Keratinocyte (primary cell): ENCODE data around the gene GSC2. TPM values are rescaled to one million over a fixed set of nuclear protein-coding genes. Genes with fewer than 3 reads are reported as not detected.

Experiments
- DNase-seq: peaks from one replicate; pipeline ENCODE4 v3.0.0-alpha.2; 2011; ENCODE audit warnings: low read depth, missing footprints, low spot score
- FAIRE-seq: peaks from 2 replicates; lab custom pipeline; 2011; peaks lifted over from hg19 to GRCh38; lab: Jason Lieb, UNC
- H2AFZ ChIP-seq: 2 replicates; pipeline ENCODE4 v1.6.0; 2012; ENCODE audit warnings: low read length, control low read depth, inconsistent platforms; ENCODE audit not compliant: control insufficient read depth
- H3K27ac ChIP-seq: 2 replicates; pipeline ENCODE4 v1.5.1; 2011; ENCODE audit warnings: low read length; ENCODE audit not compliant: control insufficient read depth, insufficient read depth
- H3K27me3 ChIP-seq: 3 replicates; pipeline ENCODE4 v1.6.0; 2011; ENCODE audit warnings: low read length; ENCODE audit not compliant: control insufficient read depth, insufficient read depth; ENCODE audit errors: extremely low read depth
- H3K36me3 ChIP-seq, 2 experiments: 2 replicates in 1 of 2; 3 replicates in 1 of 2; pipeline ENCODE4 v1.5.1; 2011; ENCODE audit warnings: low read length in 2 of 2, mild to moderate bottlenecking in 1 of 2; ENCODE audit not compliant: control insufficient read depth in 2 of 2, insufficient read depth in 2 of 2; ENCODE audit errors: extremely low read depth in 1 of 2
- H3K4me1 ChIP-seq: 3 replicates; pipeline ENCODE4 v1.5.1; 2011; ENCODE audit warnings: low read length; ENCODE audit not compliant: control insufficient read depth, insufficient read depth; ENCODE audit errors: extremely low read depth
- H3K4me2 ChIP-seq: 3 replicates; pipeline ENCODE4 v1.6.0; 2011; ENCODE audit warnings: low read depth, low read length; ENCODE audit not compliant: control insufficient read depth, insufficient read depth; ENCODE audit errors: extremely low read depth
- H3K4me3 ChIP-seq, 3 experiments: fragments of 200-600 bp in 1 of 3; sonication (generic) in 1 of 3; 2 replicates in 2 of 3; 3 replicates in 1 of 3; pipeline ENCODE4 v1.5.1; 2011 to 2016; ENCODE audit warnings: low read length in 3 of 3, mild to moderate bottlenecking in 3 of 3, control low read depth in 2 of 3, inconsistent platforms in 1 of 3, low read depth in 1 of 3, mixed read lengths in 1 of 3, mixed run types in 1 of 3, moderate library complexity in 1 of 3; ENCODE audit not compliant: control insufficient read depth in 2 of 3, insufficient read depth in 2 of 3; ENCODE audit errors: extremely low read depth in 1 of 3
- H3K79me2 ChIP-seq: 2 replicates; pipeline ENCODE4 v1.6.0; 2012; ENCODE audit warnings: low read length; ENCODE audit not compliant: control insufficient read depth, insufficient read depth
- H3K9ac ChIP-seq: 3 replicates; pipeline ENCODE4 v1.6.0; 2011; ENCODE audit warnings: low read length; ENCODE audit not compliant: control insufficient read depth, insufficient read depth; ENCODE audit errors: extremely low read depth
- H3K9me1 ChIP-seq: 3 replicates; pipeline ENCODE4 v1.6.0; 2011; ENCODE audit warnings: low read length; ENCODE audit not compliant: control insufficient read depth, insufficient read depth; ENCODE audit errors: extremely low read depth
- H3K9me3 ChIP-seq: 2 replicates; pipeline ENCODE4 v1.5.1; 2012; ENCODE audit warnings: low read depth, low read length; ENCODE audit not compliant: control insufficient read depth
- H4K20me1 ChIP-seq: 3 replicates; pipeline ENCODE4 v1.6.0; 2011; ENCODE audit warnings: low read length; ENCODE audit not compliant: control insufficient read depth, insufficient read depth; ENCODE audit errors: extremely low read depth
- EZH2 ChIP-seq: IDR thresholded peaks from one replicate; pipeline ENCODE4 v1.6.1; 2012; ENCODE audit warnings: inconsistent platforms, mild to moderate bottlenecking, low read length, moderate library complexity
- dilution Hi-C: fragments of 300-500 bp; cut with MboI; formaldehyde crosslinking; loops from one replicate; pipeline ENCODE4 v1.7.0; 2020; ENCODE audit warnings: low sequenced_read_pairs; ENCODE audit not compliant: extremely low pct_ligation_motif_present
- polyA plus RNA-seq, 5 experiments: library from polyadenylated mRNA; depleted of rRNA in 3 of 5; stranded (reverse) in 3 of 5; stranded (forward) in 1 of 5; unstranded in 1 of 5; fragments of >200 nt; gene quantifications; 1 replicate in 1 of 5; 2 replicates in 3 of 5; 3 replicates in 1 of 5; pipeline versions ENCODE4 v1.2.1 to v1.2.3, GENCODE V29; 2011 to 2012; ENCODE audit warnings: missing spikeins in 2 of 5, low read depth in 1 of 5, low replicate concordance in 1 of 5
- TF ChIP-seq, protein P1 (sequence below), 3 experiments: IDR thresholded peaks in 1 of 3; conservative IDR thresholded peaks in 1 of 3; optimal IDR thresholded peaks in 1 of 3; 2 replicates in 2 of 3; 3 replicates in 1 of 3; pipeline versions ENCODE3 to v1.5.1; 2011; ENCODE audit warnings: low read length in 3 of 3, mild to moderate bottlenecking in 3 of 3, moderate library complexity in 2 of 3, control low read depth in 1 of 3, inconsistent platforms in 1 of 3; ENCODE audit not compliant: insufficient read depth in 2 of 3; ENCODE audit errors: extremely low read depth in 1 of 3

The GSC2 gene
- polyA plus RNA-seq, 1 donor (not counting 4 experiments of a cell fraction or from before 2014, with no cell fraction given): not detected

DNA sequence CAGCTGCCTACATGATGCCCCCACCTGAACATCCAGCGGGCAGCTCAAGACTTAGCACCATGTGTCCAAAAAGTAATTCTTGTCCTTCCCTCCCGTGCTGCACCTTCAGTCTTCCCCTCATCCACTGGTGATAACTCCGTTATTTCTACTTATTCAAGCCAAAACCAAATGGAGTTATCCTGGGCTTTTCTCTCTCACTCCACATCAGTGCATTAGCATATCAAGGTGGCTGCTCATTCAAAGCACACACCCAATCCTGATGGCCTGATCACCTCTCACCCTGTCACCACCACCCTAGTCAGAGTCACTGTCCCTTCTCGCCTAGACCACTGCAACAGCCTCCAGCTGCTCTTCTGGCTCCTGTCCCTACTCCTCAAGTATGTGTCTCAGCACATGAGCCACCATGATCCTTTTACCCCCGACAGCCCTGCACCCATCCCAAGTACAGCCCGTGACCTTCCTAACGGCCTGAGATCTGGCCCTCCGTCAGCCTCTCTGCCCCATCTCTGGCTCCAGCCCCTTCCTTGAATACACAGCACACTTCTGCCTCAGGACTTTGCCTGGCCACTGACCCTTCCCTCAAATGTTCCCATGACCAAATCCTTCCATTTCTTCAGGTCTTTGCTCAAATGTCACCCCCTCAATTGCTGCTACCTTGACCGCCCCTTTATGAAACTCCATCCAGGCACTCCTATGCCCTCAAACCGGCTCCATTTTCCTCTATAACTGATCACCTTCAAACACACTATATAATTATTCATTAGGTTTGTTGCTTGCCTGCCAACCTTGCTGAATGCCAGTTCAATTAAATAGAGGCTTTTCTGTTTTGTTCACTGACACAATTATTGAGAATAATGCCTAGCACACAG is 48.1 kb upstream of the GSC2 start:
- H3K4me1 ChIP-seq: no peaks in the 10 kb centered on the region
- no peak for FAIRE-seq
- no peaks in the 10 kb centered on the region for H4K20me1 ChIP-seq
- H2AFZ ChIP-seq: no peak overlapping the region
- H3K36me3 ChIP-seq: peaks cover 17 to 21% of the 10 kb centered on the region in 2 experiments
- H3K9me3 ChIP-seq: no peaks in the 10 kb centered on the region
- no peak overlapping the region for H3K4me2 ChIP-seq
- no peak for DNase-seq
- H3K27ac ChIP-seq: no peak overlapping the region
- no peaks in the 10 kb centered on the region for H3K79me2 ChIP-seq
- dilution Hi-C loops: no loop called here
- TF ChIP-seq, protein P1, sequence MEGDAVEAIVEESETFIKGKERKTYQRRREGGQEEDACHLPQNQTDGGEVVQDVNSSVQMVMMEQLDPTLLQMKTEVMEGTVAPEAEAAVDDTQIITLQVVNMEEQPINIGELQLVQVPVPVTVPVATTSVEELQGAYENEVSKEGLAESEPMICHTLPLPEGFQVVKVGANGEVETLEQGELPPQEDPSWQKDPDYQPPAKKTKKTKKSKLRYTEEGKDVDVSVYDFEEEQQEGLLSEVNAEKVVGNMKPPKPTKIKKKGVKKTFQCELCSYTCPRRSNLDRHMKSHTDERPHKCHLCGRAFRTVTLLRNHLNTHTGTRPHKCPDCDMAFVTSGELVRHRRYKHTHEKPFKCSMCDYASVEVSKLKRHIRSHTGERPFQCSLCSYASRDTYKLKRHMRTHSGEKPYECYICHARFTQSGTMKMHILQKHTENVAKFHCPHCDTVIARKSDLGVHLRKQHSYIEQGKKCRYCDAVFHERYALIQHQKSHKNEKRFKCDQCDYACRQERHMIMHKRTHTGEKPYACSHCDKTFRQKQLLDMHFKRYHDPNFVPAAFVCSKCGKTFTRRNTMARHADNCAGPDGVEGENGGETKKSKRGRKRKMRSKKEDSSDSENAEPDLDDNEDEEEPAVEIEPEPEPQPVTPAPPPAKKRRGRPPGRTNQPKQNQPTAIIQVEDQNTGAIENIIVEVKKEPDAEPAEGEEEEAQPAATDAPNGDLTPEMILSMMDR (optimal IDR thresholded peaks at IDR 0.05 in 1 of 3, IDR thresholded peaks at IDR 0.05 in 1 of 3, conservative IDR thresholded peaks at IDR 0.05 in 1 of 3; ENCODE audit: extremely low read depth in 1 of 3, insufficient read depth in 2 of 3, low read length in 3 of 3): no peak
- no peak for TF ChIP-seq EZH2
- H3K4me3 ChIP-seq: no peak overlapping the region
- H3K9me1 ChIP-seq: no peaks in the 10 kb centered on the region
- no peaks in the 10 kb centered on the region for H3K27me3 ChIP-seq
- H3K9ac ChIP-seq: no peak overlapping the region

DNA sequence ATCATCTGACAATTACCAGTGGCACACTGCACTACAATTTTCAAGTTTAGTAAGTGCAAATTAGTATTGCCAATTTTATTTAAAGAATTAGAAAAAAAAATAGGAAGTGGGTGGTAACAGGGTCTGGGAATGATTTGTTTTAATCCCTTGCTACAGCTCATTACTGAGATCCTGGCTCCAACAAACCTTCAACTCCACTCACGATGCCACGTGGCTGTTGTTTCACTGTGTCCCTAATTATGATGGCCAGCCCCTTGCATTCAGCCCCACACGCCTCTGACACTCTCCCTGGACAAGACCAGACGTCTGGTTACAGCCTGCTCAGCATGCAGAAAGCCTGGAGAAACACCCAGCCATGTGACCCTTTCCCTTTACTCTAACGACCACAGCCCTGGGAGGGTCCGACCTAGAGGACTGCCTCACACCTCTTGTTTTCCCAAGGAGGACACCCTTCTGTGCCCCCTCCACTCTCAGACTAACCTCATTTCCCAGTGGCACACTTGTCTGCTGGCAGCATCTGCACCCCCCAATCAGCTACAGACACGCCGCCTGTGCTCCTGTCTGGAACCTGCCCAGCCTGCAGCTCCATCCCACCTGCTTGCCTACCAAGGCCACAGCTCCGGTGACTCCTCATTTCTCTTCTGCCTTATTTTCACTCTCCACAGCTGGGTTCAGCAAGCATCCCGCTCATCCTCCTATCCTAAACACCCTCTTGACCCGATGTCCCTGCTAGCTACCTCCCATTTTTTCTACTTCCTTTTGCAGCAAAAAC is 46.9 kb upstream of the GSC2 start:
- Histone ChIP-seq H3K4me1 (no peaks in the 10 kb centered on the region), H3K9me3 (no peaks in the 10 kb centered on the region), H4K20me1 (no peaks in the 10 kb centered on the region), H3K9me1 (no peaks in the 10 kb centered on the region), H3K27me3 (no peaks in the 10 kb centered on the region), H3K4me2 (no peak overlapping the region), H3K36me3 (peaks cover 21% of the 10 kb centered on the region in 2 experiments), H3K79me2 (no peaks in the 10 kb centered on the region), H2AFZ (no peak overlapping the region), H3K4me3 (no peak overlapping the region), H3K27ac (no peak overlapping the region), H3K9ac (no peak overlapping the region)
- no peak for DNase-seq
- TF ChIP-seq EZH2: no peak
- TF ChIP-seq, protein P1 (optimal IDR thresholded peaks at IDR 0.05 in 1 of 3, IDR thresholded peaks at IDR 0.05 in 1 of 3, conservative IDR thresholded peaks at IDR 0.05 in 1 of 3; ENCODE audit: extremely low read depth in 1 of 3, insufficient read depth in 2 of 3, low read length in 3 of 3): no peak
- dilution Hi-C loops: no loop called here
- FAIRE-seq: no peak
